ENCODE results near the gene SPATA12.

SPATA12 gene

GRCh38 chr3:57060089-57060821, at the start of gene SPATA12:
TSS of gene SPATA12 (plus strand) at chr3:57060664. CDS start at chr3:57073695, 13,031 bp downstream.
- DNase-seq: no peak

GRCh38 chr3:57011022-57011421, 49.4 kb upstream of the SPATA12 start:
- DNase-seq: no peak

GRCh38 chr3:57012847-57013246, 47.6 kb upstream of the SPATA12 start:
- no peak for DNase-seq

GRCh38 chr3:57015350-57015729, 45.1 kb upstream of the SPATA12 start:
- DNase-seq: no peak

- no peak for DNase-seq
Observed at GRCh38 chr3:57015912-57016311, 44.6 kb upstream of the SPATA12 start.

GRCh38 chr3:57017459-57017845, 43.0 kb upstream of the SPATA12 start:
- DNase-seq: no peak

- DNase-seq: no peak
Observed at GRCh38 chr3:57018246-57018645, 42.2 kb upstream of the SPATA12 start.

- no peak for DNase-seq
Observed at GRCh38 chr3:57019057-57019456, 41.4 kb upstream of the SPATA12 start.

GRCh38 chr3:57025237-57025636, 35.2 kb upstream of the SPATA12 start:
- DNase-seq: no peak

GRCh38 chr3:57026944-57027343, 33.5 kb upstream of the SPATA12 start:
- no peak for DNase-seq

- DNase-seq: no peak
Observed at GRCh38 chr3:57029383-57029782, 31.1 kb upstream of the SPATA12 start.

- peak; percentile 11 for DNase-seq
Observed at GRCh38 chr3:57029924-57030323, 30.5 kb upstream of the SPATA12 start.

GRCh38 chr3:57030721-57031120, 29.7 kb upstream of the SPATA12 start:
- DNase-seq: no peak

GRCh38 chr3:57031631-57032541, 28.6 kb upstream of the SPATA12 start:
- no peak for DNase-seq

GRCh38 chr3:57036952-57037351, 23.5 kb upstream of the SPATA12 start:
- DNase-seq: no peak

- no peak for DNase-seq
Observed at GRCh38 chr3:57038466-57039164, 21.8 kb upstream of the SPATA12 start.

GRCh38 chr3:57041674-57042073, 18.8 kb upstream of the SPATA12 start:
- no peak for DNase-seq

- DNase-seq: no peak
Observed at GRCh38 chr3:57043518-57043917, 16.9 kb upstream of the SPATA12 start.

- no peak for DNase-seq
Observed at GRCh38 chr3:57046101-57046765, 14.2 kb upstream of the SPATA12 start.

GRCh38 chr3:57048052-57048671, 12.3 kb upstream of the SPATA12 start:
- DNase-seq: peak; percentile 70

- DNase-seq: peak; percentile 70
Observed at GRCh38 chr3:57048728-57049127, 11.7 kb upstream of the SPATA12 start.

GRCh38 chr3:57052662-57053061, 7.8 kb upstream of the SPATA12 start:
- no peak for DNase-seq

Measured in NCI-H1105 treated with DMSO at 0.1 percent for 48 hours (cell line).